ENCODE measurements around the gene COX7A2.
A peak's percentile ranks its signal among the peaks of the same experiment; 100 is the strongest.

COX7A2 gene

DNA sequence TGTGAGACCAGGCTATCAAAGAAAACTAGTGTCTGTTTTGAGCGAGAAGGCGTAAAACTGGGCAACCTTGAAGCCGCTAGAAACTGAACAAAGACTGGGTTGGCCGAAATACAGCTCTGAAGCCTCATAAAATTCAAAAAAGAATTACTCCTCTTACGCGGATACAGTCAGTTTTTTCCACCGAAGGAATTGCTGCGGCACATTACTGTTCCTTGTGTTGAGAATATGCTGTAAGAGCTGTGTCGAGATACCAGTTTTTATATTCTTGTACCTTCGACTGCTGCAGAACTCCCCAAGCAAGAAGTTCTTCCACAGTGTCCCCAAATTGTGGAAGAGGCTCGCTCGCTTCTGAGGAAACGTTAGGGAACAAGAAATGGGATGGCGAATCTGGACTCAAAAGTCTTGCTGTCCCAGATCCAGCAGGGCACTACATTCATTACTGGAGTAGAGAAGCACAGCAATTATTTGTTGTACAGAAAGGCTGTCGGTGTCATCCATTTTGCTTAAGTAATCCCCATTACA is 523 bp upstream of the COX7A2 start:
- Mint-ChIP-seq H3K4me3 (peak overlapping the region; percentile 92), H3K27me3 (peaks cover 9% of the 10 kb centered on the region), H3K9me3 (no peaks in the 10 kb centered on the region), H3K27ac (peak overlapping the region; percentile 97), H3K36me3 (peaks cover 6% of the 10 kb centered on the region), H3K4me1 (peaks cover 31% of the 10 kb centered on the region)

DNA sequence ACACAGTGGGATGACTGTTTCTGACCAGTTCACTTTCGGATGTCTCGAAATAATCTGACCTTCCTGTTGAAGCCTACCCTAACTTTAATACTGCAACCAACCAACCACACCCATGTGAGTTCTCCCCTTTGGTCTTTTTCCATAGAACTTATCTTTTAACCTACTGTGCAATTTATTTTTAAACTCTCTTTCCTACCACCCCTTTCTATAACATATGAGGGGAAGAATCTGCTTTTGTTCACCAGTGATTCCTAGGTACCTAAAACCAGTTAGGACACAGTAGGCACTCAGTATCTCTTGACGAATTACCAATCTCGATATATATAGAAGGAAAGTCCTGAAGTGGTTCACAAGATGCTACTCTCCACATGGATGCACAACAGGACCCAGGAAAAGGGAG is 7.0 kb downstream of the COX7A2 start:
- H3K27ac Mint-ChIP-seq = no peak overlapping the region
- no peak overlapping the region for H3K4me3 Mint-ChIP-seq
- no peaks in the 10 kb centered on the region for H3K27me3 Mint-ChIP-seq
- peaks cover 12% of the 10 kb centered on the region for H3K36me3 Mint-ChIP-seq
- peaks cover 13% of the 10 kb centered on the region for H3K4me1 Mint-ChIP-seq
- no peaks in the 10 kb centered on the region for H3K9me3 Mint-ChIP-seq

DNA sequence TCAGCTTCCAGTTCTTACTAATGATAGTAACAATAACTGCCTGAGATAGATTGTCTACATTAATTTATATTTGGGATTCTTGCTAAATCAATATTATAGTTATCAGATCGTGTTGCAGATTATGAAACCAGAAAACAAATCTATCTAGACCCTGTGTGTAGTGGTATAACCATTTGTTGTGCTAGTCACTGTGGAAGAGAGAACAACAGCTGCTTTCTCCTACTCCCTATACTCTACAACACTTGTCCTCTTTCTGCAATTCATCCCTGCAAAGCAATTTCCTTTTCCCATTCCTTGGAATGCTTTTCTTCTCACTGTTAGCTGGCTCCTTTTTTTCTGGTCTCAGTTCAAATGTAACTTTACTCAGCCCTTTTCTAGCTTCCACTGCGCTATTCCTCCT is 8.3 kb downstream of the COX7A2 start:
- Mint-ChIP-seq H3K27me3 (no peaks in the 10 kb centered on the region), H3K4me3 (no peak overlapping the region), H3K4me1 (peaks cover 3% of the 10 kb centered on the region), H3K9me3 (no peaks in the 10 kb centered on the region), H3K27ac (no peak overlapping the region), H3K36me3 (peaks cover 12% of the 10 kb centered on the region)

DNA sequence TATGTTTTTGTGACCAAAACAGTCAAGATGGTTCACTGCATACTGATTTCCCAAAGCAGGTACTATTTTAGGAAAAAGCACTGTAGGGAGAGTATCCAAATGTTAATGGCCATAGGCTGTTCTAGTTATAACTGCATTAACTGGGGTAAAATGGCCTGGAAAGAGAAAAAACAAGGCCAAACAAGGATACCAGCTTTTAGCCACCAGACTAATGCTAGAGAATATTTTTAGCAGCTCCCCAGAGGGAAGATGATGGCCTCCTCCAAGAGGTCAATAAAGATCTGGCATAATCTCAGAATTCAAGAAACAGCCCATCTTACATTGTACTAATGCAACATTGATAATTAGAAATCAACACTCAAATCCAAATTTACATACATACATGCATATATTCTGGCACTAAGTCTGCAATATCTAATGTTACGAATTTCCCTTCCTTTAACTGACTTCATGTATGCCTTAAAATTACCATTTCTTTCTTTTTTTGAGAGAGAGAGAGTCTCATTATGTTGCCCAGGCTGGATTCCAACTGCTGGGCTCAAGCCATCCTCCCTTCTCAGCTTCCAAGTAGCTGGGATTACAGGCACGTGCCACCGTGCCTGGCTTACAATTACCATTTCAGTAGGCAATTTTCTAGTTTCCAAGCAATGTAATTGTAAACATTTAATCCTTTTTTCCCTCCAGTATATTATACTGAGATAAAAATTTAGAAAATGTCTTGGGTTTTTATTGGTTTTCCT is 9.3 kb downstream of the COX7A2 start:
- Mint-ChIP-seq H3K4me3 (no peak overlapping the region), H3K27me3 (no peaks in the 10 kb centered on the region), H3K27ac (no peak overlapping the region), H3K36me3 (peaks cover 7% of the 10 kb centered on the region), H3K4me1 (peaks cover 3% of the 10 kb centered on the region), H3K9me3 (no peaks in the 10 kb centered on the region)

DNA sequence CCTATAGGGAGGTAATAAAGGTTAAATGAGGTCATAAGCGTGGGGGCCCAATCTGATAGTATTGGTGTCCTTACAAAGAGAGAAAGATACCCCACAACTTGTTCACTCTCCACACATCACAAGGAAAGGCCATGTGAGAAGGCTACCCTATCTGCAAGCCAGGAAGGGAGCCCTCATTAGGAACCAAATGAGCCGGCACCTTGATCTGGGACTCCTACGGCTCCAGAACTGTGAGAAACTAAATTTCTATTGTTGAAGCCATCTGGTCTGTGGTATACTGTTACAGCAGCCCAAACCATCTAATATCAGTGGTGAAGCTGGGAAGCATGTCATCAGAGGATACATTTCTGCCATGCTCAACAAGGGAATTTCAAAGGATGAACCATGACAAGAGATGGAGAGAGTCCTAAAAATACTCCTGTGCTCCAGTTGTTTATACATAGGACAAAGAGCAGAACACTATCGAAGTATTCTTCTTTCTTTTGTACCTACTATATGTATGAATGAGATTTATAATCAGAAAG is 10.4 kb downstream of the COX7A2 start:
- no peaks in the 10 kb centered on the region for H3K27me3 Mint-ChIP-seq
- no peak overlapping the region for H3K27ac Mint-ChIP-seq
- no peaks in the 10 kb centered on the region for H3K9me3 Mint-ChIP-seq
- H3K36me3 Mint-ChIP-seq = peaks cover 4% of the 10 kb centered on the region
- H3K4me1 Mint-ChIP-seq = peaks cover 3% of the 10 kb centered on the region
- no peak overlapping the region for H3K4me3 Mint-ChIP-seq

DNA sequence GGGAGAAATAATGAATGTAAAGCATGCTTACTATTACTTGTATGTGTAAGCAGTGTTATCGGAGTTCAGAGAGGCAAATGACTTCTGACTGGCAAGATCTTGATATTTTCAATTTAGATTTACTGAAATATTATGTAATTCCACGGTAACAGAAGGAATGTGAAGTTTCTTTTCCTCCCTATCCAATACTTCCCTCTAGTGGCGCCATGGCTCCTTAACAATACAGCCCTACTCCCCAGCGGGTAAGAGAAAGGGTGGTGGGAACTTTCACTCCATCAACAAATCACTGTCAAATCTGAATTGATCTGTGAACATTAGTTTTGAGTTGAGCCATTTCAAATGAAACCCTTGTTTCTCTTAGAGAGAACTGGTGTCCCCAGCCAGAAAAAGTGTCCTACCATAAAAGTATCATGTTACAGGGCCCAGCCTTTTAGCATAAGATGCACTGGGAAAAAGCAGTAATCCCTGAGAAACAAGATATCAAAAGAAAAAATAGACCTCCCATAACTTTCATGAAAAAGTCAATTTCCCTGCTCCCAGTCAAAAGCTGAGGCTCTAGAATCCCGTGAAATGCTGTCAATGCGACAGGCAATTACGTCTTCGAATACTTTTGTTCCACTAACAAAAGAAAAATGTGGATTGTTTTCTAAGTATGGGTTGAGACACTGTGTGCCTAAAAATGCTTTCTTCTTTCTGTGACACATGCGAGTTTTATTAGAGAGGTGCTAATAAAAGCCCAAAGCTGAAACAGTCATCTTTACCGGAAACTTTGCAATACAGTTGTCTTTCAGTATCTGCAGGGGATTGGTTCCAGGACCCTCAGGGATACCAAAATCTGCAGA is 12.9 kb downstream of the COX7A2 start:
- H3K27ac Mint-ChIP-seq = no peak overlapping the region
- H3K36me3 Mint-ChIP-seq = no peaks in the 10 kb centered on the region
- H3K4me3 Mint-ChIP-seq = no peak overlapping the region
- H3K27me3 Mint-ChIP-seq = no peaks in the 10 kb centered on the region
- H3K4me1 Mint-ChIP-seq = no peaks in the 10 kb centered on the region
- H3K9me3 Mint-ChIP-seq = no peaks in the 10 kb centered on the region

DNA sequence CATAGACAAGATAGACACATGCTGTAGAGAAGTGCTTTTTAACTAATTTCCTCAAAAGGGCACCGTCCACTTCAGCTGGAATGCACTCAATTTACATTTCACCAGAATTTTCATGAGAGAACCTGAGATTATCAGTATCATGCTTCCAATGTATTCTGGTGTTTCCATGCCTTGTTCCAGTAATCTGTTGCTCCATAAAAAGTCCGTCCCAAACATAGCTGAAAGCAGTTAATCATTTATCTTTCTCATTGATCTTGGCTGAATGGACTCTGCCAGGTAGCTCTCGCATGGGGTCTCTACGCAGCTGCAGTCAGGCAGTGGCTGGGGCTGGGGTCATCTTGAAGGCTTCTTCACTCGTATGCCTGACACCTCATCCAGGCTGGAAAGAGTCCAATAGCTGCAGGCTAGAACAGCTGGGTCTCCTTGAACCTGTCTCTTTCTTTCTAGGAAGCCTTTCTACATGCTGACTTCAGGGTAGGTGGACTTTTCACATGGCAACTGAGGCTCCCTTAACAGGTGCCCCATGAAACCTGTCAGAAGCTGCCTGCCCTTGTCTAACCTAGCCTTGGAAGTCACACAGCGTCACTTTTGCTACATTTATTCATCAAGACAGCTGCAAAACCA is 19.2 kb downstream of the COX7A2 start:
- Mint-ChIP-seq H3K9me3 (no peaks in the 10 kb centered on the region), H3K4me1 (no peaks in the 10 kb centered on the region), H3K4me3 (no peak overlapping the region), H3K27ac (no peak overlapping the region), H3K36me3 (no peaks in the 10 kb centered on the region), H3K27me3 (peaks cover 7% of the 10 kb centered on the region)

DNA sequence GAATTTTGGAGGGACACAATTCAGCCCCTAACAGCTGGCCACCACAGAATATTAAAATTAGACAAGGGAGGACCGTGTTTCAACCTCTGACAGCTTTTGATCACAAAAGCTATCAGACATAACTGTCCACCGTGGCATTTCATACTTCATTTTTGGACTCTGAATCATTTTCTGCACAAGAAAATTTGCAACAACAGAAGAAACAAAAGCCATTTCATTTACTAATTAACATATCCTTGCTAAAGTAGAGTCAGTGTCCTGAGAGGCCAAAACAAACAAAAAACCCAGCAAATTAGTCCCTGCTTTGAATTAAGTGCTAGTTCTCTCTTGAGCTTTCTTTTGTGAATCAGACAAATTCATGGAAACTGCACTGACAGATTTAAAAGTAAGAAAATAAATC is 20.2 kb downstream of the COX7A2 start:
- H3K27me3 Mint-ChIP-seq = peaks cover 10% of the 10 kb centered on the region
- H3K9me3 Mint-ChIP-seq = no peaks in the 10 kb centered on the region
- H3K36me3 Mint-ChIP-seq = no peaks in the 10 kb centered on the region
- H3K27ac Mint-ChIP-seq = no peak overlapping the region
- no peak overlapping the region for H3K4me3 Mint-ChIP-seq
- H3K4me1 Mint-ChIP-seq = no peaks in the 10 kb centered on the region

DNA sequence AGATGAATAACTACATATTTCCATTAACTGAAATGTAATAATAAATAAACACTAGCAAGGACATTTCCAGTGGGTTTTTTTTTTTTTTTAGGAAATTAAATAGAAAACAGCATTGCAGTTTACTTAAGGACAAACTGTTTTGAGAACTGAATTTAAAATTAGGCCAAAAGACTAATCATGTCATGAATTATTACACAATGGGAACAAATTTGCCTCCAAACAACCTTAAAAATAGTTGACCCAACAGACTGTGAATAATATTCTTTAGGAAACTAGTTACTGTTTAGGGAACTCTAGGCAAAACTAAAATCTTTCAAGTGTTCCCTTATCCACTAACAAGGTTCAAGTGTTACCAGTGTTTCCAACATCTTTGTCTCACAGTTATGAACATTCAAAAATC is 21.3 kb downstream of the COX7A2 start:
- H3K9me3 Mint-ChIP-seq = no peaks in the 10 kb centered on the region
- H3K36me3 Mint-ChIP-seq = no peaks in the 10 kb centered on the region
- no peak overlapping the region for H3K27ac Mint-ChIP-seq
- H3K4me3 Mint-ChIP-seq = no peak overlapping the region
- peaks cover 17% of the 10 kb centered on the region for H3K27me3 Mint-ChIP-seq
- H3K4me1 Mint-ChIP-seq = no peaks in the 10 kb centered on the region

DNA sequence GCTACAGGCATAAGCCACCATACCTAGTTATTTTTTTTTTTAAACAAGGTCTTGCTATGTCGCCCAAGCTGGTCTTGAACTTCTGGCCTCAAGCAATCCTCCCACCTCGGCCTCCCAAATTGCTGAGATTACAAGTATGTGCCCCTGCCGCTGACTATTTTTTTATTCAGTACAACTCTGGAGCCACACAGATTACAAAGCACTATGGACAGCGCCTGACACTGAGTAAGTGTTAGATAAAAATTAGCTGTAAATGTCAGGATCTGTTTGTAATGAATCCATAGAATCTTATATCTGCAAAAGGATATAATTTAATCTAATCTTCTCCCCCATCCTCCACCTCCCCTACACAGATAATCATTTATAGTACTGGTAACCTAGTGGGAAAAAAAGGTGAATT is 22.5 kb downstream of the COX7A2 start:
- no peak overlapping the region for H3K4me3 Mint-ChIP-seq
- H3K27me3 Mint-ChIP-seq = peaks cover 21% of the 10 kb centered on the region
- H3K4me1 Mint-ChIP-seq = no peaks in the 10 kb centered on the region
- no peak overlapping the region for H3K27ac Mint-ChIP-seq
- no peaks in the 10 kb centered on the region for H3K9me3 Mint-ChIP-seq
- no peaks in the 10 kb centered on the region for H3K36me3 Mint-ChIP-seq

DNA sequence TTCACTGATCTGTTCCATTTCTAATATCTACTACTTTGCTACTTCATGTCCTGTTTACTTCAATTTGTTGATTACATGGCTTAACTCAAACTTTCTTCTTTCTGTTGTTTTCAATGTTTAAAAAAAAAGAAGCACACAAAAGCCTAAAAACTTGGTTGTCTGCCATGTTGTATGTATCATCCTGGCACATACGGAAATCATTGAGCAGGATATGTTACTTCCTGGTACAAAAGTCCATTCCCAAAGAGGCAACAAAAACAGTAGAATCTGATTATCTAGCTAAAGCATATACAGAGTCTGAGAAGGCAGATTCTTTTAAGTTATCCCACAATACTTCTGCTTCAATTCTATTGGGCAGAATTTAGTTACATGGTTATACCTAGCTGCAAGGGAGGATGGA is 23.2 kb downstream of the COX7A2 start:
- H3K36me3 Mint-ChIP-seq = no peaks in the 10 kb centered on the region
- H3K4me1 Mint-ChIP-seq = no peaks in the 10 kb centered on the region
- no peak overlapping the region for H3K27ac Mint-ChIP-seq
- H3K27me3 Mint-ChIP-seq = peaks cover 21% of the 10 kb centered on the region
- H3K4me3 Mint-ChIP-seq = no peak overlapping the region
- H3K9me3 Mint-ChIP-seq = no peaks in the 10 kb centered on the region

DNA sequence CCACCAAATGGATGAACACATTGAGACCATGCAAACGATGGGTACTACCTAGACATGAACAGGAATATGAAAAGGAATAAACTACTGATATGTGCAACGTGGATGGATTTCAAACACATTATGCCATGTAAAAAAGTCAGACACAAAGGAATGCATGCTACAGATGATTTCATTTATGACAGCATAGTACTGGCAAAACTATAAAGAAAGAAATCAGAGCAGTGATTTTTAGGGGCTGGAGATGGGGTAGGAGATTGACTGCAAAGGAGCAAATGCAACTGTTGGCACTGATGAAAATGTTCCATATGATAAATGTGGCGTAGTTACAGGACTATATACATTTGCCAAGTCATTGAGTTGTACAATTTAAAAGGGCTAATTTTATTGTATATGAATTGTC is 24.3 kb downstream of the COX7A2 start:
- no peak overlapping the region for H3K4me3 Mint-ChIP-seq
- no peaks in the 10 kb centered on the region for H3K9me3 Mint-ChIP-seq
- H3K27ac Mint-ChIP-seq = no peak overlapping the region
- H3K36me3 Mint-ChIP-seq = no peaks in the 10 kb centered on the region
- peaks cover 22% of the 10 kb centered on the region for H3K27me3 Mint-ChIP-seq
- no peaks in the 10 kb centered on the region for H3K4me1 Mint-ChIP-seq

DNA sequence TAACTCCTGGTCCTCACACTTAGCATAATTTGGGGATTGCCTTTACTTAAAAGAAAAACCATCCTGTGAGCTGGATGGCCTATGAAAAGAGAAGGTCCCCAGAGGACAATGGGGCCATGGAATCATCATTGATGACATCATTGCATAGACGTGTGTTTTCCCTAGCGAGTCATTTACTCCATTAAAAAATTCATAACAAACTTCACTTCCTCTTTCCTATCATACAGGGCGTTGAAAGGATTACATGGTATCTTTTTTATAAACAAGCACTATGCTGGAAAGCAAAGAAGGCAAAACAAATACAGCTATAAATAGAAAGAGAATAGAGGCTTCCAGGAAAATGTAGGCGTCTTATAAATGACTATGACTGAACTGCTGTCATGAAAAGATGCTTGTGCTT is 26.4 kb downstream of the COX7A2 start:
- no peaks in the 10 kb centered on the region for H3K4me1 Mint-ChIP-seq
- peaks cover 28% of the 10 kb centered on the region for H3K27me3 Mint-ChIP-seq
- H3K27ac Mint-ChIP-seq = no peak overlapping the region
- no peak overlapping the region for H3K4me3 Mint-ChIP-seq
- no peaks in the 10 kb centered on the region for H3K9me3 Mint-ChIP-seq
- no peaks in the 10 kb centered on the region for H3K36me3 Mint-ChIP-seq

DNA sequence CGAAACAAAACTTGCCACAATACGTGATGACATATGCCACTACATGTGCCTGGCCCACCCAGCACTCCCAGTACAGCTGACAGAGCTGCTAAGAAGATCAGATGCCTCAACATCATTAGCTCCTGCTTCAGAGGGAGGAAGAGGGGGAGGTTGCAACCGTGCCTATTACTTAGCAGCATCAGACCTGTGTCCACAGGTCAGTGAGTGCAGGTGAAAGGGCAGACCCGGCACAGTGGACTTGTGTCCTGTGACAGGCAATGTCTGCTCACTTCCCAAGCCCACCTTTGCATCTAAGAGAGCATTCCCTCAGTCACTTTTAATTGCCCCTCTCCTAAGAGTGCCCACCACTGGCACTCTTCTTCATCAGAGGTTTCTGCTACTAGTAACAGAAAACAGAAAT is 28.3 kb downstream of the COX7A2 start:
- H3K27ac Mint-ChIP-seq = peak overlapping the region; percentile 35
- H3K36me3 Mint-ChIP-seq = no peaks in the 10 kb centered on the region

DNA sequence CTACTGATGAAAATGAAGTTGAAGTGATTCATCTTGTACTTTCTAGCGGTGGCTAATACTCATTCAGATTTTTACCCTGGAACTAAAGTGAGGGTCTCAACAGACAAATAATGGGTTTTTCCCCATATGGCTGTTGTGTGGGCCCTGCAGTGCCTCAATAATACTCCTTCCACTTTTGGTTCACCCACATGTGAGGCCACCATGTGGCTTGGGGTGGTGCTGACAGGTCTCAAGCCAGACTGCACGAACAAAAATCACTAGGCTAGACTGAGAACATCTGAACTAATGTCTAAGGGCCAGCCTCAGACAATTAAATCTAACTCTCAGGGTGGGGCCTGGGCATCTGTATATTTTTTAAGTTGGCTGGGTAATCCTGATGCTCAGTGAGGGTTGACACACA is 29.9 kb downstream of the COX7A2 start:
- peaks cover 10% of the 10 kb centered on the region for H3K4me1 Mint-ChIP-seq
- H3K9me3 Mint-ChIP-seq = no peaks in the 10 kb centered on the region
- no peak overlapping the region for H3K4me3 Mint-ChIP-seq
- no peak overlapping the region for H3K27ac Mint-ChIP-seq
- H3K36me3 Mint-ChIP-seq = no peaks in the 10 kb centered on the region
- H3K27me3 Mint-ChIP-seq = peaks cover 33% of the 10 kb centered on the region

More for the DNA sequence above, 28.3 kb downstream of the COX7A2 start:
- peaks cover 35% of the 10 kb centered on the region for H3K27me3 Mint-ChIP-seq
- H3K4me3 Mint-ChIP-seq = no peak overlapping the region
- no peaks in the 10 kb centered on the region for H3K9me3 Mint-ChIP-seq
- H3K4me1 Mint-ChIP-seq = peaks cover 5% of the 10 kb centered on the region

DNA sequence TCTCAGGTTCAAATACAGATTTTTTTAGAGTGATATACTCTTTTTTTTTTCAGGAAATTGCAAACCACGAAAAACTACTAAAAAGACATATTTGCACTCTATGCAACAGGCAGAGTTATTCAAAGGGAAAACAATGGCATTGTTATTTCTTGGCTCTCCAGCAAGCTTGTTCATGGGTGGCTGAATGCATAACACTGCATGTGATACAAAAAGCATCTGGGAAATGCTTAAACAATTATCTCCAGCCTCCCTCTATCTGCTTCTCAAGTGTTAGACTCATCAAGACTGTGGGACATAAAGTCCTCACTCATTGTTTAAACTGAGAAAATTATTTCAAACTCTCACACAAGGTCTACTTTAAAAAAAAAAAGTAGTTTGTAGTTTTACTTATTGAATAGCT is 30.5 kb downstream of the COX7A2 start:
- H3K27ac Mint-ChIP-seq = no peak overlapping the region
- H3K4me3 Mint-ChIP-seq = no peak overlapping the region
- H3K9me3 Mint-ChIP-seq = no peaks in the 10 kb centered on the region
- H3K36me3 Mint-ChIP-seq = no peaks in the 10 kb centered on the region
- peaks cover 36% of the 10 kb centered on the region for H3K27me3 Mint-ChIP-seq
- peaks cover 15% of the 10 kb centered on the region for H3K4me1 Mint-ChIP-seq

Measured in activated naive CD4-positive, alpha-beta T cell treated with anti-CD3 and anti-CD28 coated beads, Interleukin-2, amount 50 U/mL, for 24 hours (primary cell).